Activated B cell treated with CpG ODN at 0.5 μM for 24 hours (primary cell): ENCODE measurements around the gene LMTK2. TPM values are rescaled to one million over a fixed set of nuclear protein-coding genes. Genes with fewer than 3 reads are reported as not detected.

Source experiments
- ATAC-seq: fragments of 200-7000 bp; cut with Tn5 transposase; one replicate; pipeline ENCODE4 v1.10.0; 2021; ENCODE audit warnings: low read depth, mild to moderate bottlenecking, moderate library complexity
- CTCF ChIA-PET: fragments of 350-600 bp; sonication (Branson Sonifier 250); formaldehyde crosslinking; loops from one replicate; lab custom pipeline; 2021; ENCODE audit warnings: antibody characterized with exemption; lab: Charles Lee
- POLR2A ChIA-PET: fragments of 350-600 bp; sonication (Branson Sonifier 250); formaldehyde crosslinking; loops from one replicate; lab custom pipeline; 2021; ENCODE audit warnings: antibody characterized with exemption; lab: Charles Lee
- DNase-seq: peaks from one replicate; pipeline ENCODE4 v3.0.0; 2022
- H3K27ac Mint-ChIP-seq: one replicate; pipeline ENCODE4 v1.8.0; 2020; ENCODE audit warnings: mixed read lengths
- H3K27me3 Mint-ChIP-seq: one replicate; pipeline ENCODE4 v1.8.0; 2021; ENCODE audit warnings: mixed read lengths
- H3K36me3 Mint-ChIP-seq: one replicate; pipeline ENCODE4 v1.8.0; 2021; ENCODE audit warnings: low read depth, mixed read lengths
- H3K4me1 Mint-ChIP-seq: one replicate; pipeline ENCODE4 v1.8.0; 2021; ENCODE audit warnings: mixed read lengths
- H3K4me3 Mint-ChIP-seq: one replicate; pipeline ENCODE4 v1.8.0; 2020; ENCODE audit warnings: mild to moderate bottlenecking, mixed read lengths
- H3K9me3 Mint-ChIP-seq: one replicate; pipeline ENCODE4 v1.8.0; 2020; ENCODE audit warnings: mixed read lengths
- CTCF ChIP-seq: fragments of 200-600 bp; IDR thresholded peaks from one replicate; pipeline ENCODE4 v1.8.0; 2022; ENCODE audit warnings: antibody characterized with exemption, mild to moderate bottlenecking
- intact Hi-C: fragments of 100-400 bp; cut with micrococcal nuclease; formaldehyde crosslinking; loops from one replicate; pipeline ENCODE4 v1.15.1; 2024
- total RNA-seq: library from RNA; stranded (reverse); gene quantifications from 2 replicates; pipeline ENCODE4 v1.2.3, GENCODE V29; 2022

The LMTK2 gene
- total RNA-seq, 1 donor from 2014 or later: 9.6 TPM

GRCh38 chr7:98079891-98080648 is 26.6 kb upstream of the LMTK2 start:
- intact Hi-C loops: no loop called here
- no peak overlapping the region for H3K4me3 Mint-ChIP-seq

GRCh38 chr7:98081319-98081718 is 25.3 kb upstream of the LMTK2 start:
- H3K4me3 Mint-ChIP-seq: no peak overlapping the region
- ATAC-seq: no peak
- H3K9me3 Mint-ChIP-seq: no peaks in the 10 kb centered on the region
- TF ChIP-seq CTCF: no peak
- ChIA-PET CTCF (no interaction called here), POLR2A (no interaction called here)
- peaks cover 16% of the 10 kb centered on the region for H3K27me3 Mint-ChIP-seq
- H3K27ac Mint-ChIP-seq: no peak overlapping the region
- intact Hi-C loops: no loop called here
- DNase-seq: no peak
- no peaks in the 10 kb centered on the region for H3K36me3 Mint-ChIP-seq
- no peaks in the 10 kb centered on the region for H3K4me1 Mint-ChIP-seq

More at GRCh38 chr7:98079891-98080648, 26.6 kb upstream of the LMTK2 start:
- Mint-ChIP-seq H3K27me3 (peaks cover 16% of the 10 kb centered on the region), H3K4me1 (no peaks in the 10 kb centered on the region), H3K9me3 (no peaks in the 10 kb centered on the region), H3K27ac (no peak overlapping the region), H3K36me3 (no peaks in the 10 kb centered on the region)
- ChIA-PET CTCF (no interaction called here), POLR2A (no interaction called here)
- no peak for DNase-seq
- TF ChIP-seq CTCF: no peak
- no peak for ATAC-seq

- CTCF ChIA-PET: no interaction called here
- H3K27ac Mint-ChIP-seq: no peak overlapping the region
- H3K36me3 Mint-ChIP-seq: no peaks in the 10 kb centered on the region
- intact Hi-C loops: no loop called here
- TF ChIP-seq CTCF: no peak
- POLR2A ChIA-PET: no interaction called here
- H3K9me3 Mint-ChIP-seq: no peaks in the 10 kb centered on the region
- peaks cover 10% of the 10 kb centered on the region for H3K27me3 Mint-ChIP-seq
- H3K4me3 Mint-ChIP-seq: no peak overlapping the region
- no peaks in the 10 kb centered on the region for H3K4me1 Mint-ChIP-seq
- ATAC-seq (no peak), DNase-seq (no peak)
Measured at GRCh38 chr7:98084631-98085030, 22.0 kb upstream of the LMTK2 start.

GRCh38 chr7:98085674-98086073 is 21.0 kb upstream of the LMTK2 start:
- ChIA-PET POLR2A (no interaction called here), CTCF (no interaction called here)
- H3K9me3 Mint-ChIP-seq: no peaks in the 10 kb centered on the region
- no peak for TF ChIP-seq CTCF
- H3K36me3 Mint-ChIP-seq: no peaks in the 10 kb centered on the region
- no peak for DNase-seq
- no peaks in the 10 kb centered on the region for H3K4me1 Mint-ChIP-seq
- no peak overlapping the region for H3K4me3 Mint-ChIP-seq
- H3K27me3 Mint-ChIP-seq: peaks cover 7% of the 10 kb centered on the region
- intact Hi-C loops: no loop called here
- ATAC-seq: no peak
- no peak overlapping the region for H3K27ac Mint-ChIP-seq

- Mint-ChIP-seq H3K4me1 (no peaks in the 10 kb centered on the region), H3K9me3 (peaks cover 2% of the 10 kb centered on the region), H3K27ac (no peak overlapping the region), H3K36me3 (no peaks in the 10 kb centered on the region), H3K4me3 (no peak overlapping the region), H3K27me3 (peaks cover 7% of the 10 kb centered on the region)
- no peak for TF ChIP-seq CTCF
- intact Hi-C loops: no loop called here
- CTCF ChIA-PET: no interaction called here
- POLR2A ChIA-PET: no interaction called here
- no peak for ATAC-seq
- no peak for DNase-seq
Measured at GRCh38 chr7:98086281-98086718, 20.4 kb upstream of the LMTK2 start.
